Caco-2 (cell line): Measurements from ENCODE around the gene SHCBP1L. TPM values are rescaled to one million over a fixed set of nuclear protein-coding genes. Genes with fewer than 3 reads are reported as not detected.

ENCODE experiments used
- BruUV-seq: library from RNA; stranded (reverse); fragments of 400-500 nt; replicated peaks from 2 replicates; lab custom pipeline; 2021; lab: Mats Ljungman, UMichigan
- CTCF ChIA-PET: fragments of 300-600 bp; sonication (Branson Sonifier 250); formaldehyde crosslinking; loops from one replicate; lab custom pipeline; 2022; ENCODE audit warnings: antibody characterized with exemption; lab: Charles Lee
- POLR2A ChIA-PET: fragments of 300-600 bp; sonication (Branson Sonifier 250); formaldehyde crosslinking; loops from one replicate; lab custom pipeline; 2022; ENCODE audit warnings: antibody characterized with exemption; lab: Charles Lee
- DNase-seq, 2 experiments: peaks; one replicate each; pipeline versions ENCODE4 v3.0.0 to v3.0.0-alpha.2; 2020 to 2022
- H3K27me3 ChIP-seq: replicated peaks from 2 replicates; pipeline ENCODE4 v1.6.0; 2011; ENCODE audit warnings: low read length; ENCODE audit not compliant: control insufficient read depth, insufficient read depth
- H3K36me3 ChIP-seq: 2 replicates; pipeline ENCODE4 v1.5.1; 2011; ENCODE audit warnings: low read length; ENCODE audit not compliant: control insufficient read depth, insufficient read depth
- H3K4me1 ChIP-seq: fragments of 250-450 bp; sonication (Bioruptor Pico); 2 replicates; pipeline ENCODE4 v1.5.1; 2020; ENCODE audit warnings: mild to moderate bottlenecking
- H3K4me3 ChIP-seq: 2 replicates; pipeline ENCODE4 v1.5.1; 2011; ENCODE audit warnings: low read depth, mild to moderate bottlenecking, control low read depth, low read length
- H3K9me3 ChIP-seq: fragments of 250-450 bp; sonication (Bioruptor Pico); 2 replicates; pipeline ENCODE4 v1.5.1; 2020; ENCODE audit warnings: mild to moderate bottlenecking, moderate library complexity
- H3K27ac Mint-ChIP-seq: one replicate; pipeline ENCODE4 v1.8.0; 2022; ENCODE audit warnings: mixed read lengths; ENCODE audit not compliant: unreplicated experiment
- H3K27me3 Mint-ChIP-seq: one replicate; pipeline ENCODE4 v1.8.0; 2022; ENCODE audit warnings: mixed read lengths; ENCODE audit not compliant: insufficient read depth, unreplicated experiment
- H3K36me3 Mint-ChIP-seq: one replicate; pipeline ENCODE4 v1.8.0; 2022; ENCODE audit warnings: mild to moderate bottlenecking, mixed read lengths; ENCODE audit not compliant: insufficient read depth, unreplicated experiment
- H3K4me1 Mint-ChIP-seq: one replicate; pipeline ENCODE4 v1.8.0; 2022; ENCODE audit warnings: low read depth, mixed read lengths; ENCODE audit not compliant: unreplicated experiment
- H3K4me3 Mint-ChIP-seq: one replicate; pipeline ENCODE4 v1.8.0; 2022; ENCODE audit warnings: mild to moderate bottlenecking, moderate library complexity, mixed read lengths; ENCODE audit not compliant: unreplicated experiment
- H3K9me3 Mint-ChIP-seq: one replicate; pipeline ENCODE4 v1.8.0; 2022; ENCODE audit warnings: mixed read lengths; ENCODE audit not compliant: unreplicated experiment
- CTCF ChIP-seq, 2 experiments: fragments of 200-600 bp in 1 of 2; IDR thresholded peaks; 1 replicate in 1 of 2; 2 replicates in 1 of 2; pipeline versions ENCODE4 v1.5.1 to v1.8.0; 2011 to 2022; ENCODE audit warnings: antibody characterized with exemption in 1 of 2, control low read depth in 1 of 2, inconsistent platforms in 1 of 2, low read depth in 1 of 2, low read length in 1 of 2, mild to moderate bottlenecking in 1 of 2, moderate library complexity in 1 of 2; ENCODE audit not compliant: insufficient read depth in 1 of 2, severe bottlenecking in 1 of 2, unreplicated experiment in 1 of 2
- intact Hi-C: fragments of 100-400 bp; cut with micrococcal nuclease; formaldehyde crosslinking; loops from one replicate; pipeline ENCODE4 v1.10.0; 2022; ENCODE audit not compliant: unreplicated experiment
- total RNA-seq: library from RNA; stranded (reverse); gene quantifications from 2 replicates; pipeline ENCODE4 v1.2.3, GENCODE V29; 2022

SHCBP1L gene
- total RNA-seq, 1 experiment from 2014 or later, result not detected

GRCh38 chr1:182927693-182928433 lies 25.1 kb downstream of the SHCBP1L start:
- POLR2A ChIA-PET, result no interaction called here
- BruUV-seq, result no TSS peak
- no peaks in the 10 kb centered on the region for H3K27me3 ChIP-seq

GRCh38 chr1:182925661-182926060 lies 27.3 kb downstream of the SHCBP1L start:
- Mint-ChIP-seq H3K4me1 (peaks cover 11% of the 10 kb centered on the region), H3K27ac (no peak overlapping the region), H3K27me3 (peaks cover 25% of the 10 kb centered on the region), H3K9me3 (no peaks in the 10 kb centered on the region), H3K36me3 (no peaks in the 10 kb centered on the region), H3K4me3 (no peak overlapping the region)
- Histone ChIP-seq H3K36me3 (no peaks in the 10 kb centered on the region), H3K9me3 (no peaks in the 10 kb centered on the region), H3K4me1 (no peaks in the 10 kb centered on the region), H3K4me3 (no peak overlapping the region), H3K27me3 (no peaks in the 10 kb centered on the region)
- intact Hi-C loops, result no loop called here
- no peak for TF ChIP-seq CTCF (IDR thresholded peaks at IDR 0.05; ENCODE audit: insufficient read depth in 1 of 2, low read depth in 1 of 2, low read length in 1 of 2, severe bottlenecking in 1 of 2, unreplicated experiment in 1 of 2)
- BruUV-seq, result no TSS peak
- no peak for DNase-seq
- POLR2A ChIA-PET, result no interaction called here
- CTCF ChIA-PET, result no interaction called here

More at GRCh38 chr1:182927693-182928433, 25.1 kb downstream of the SHCBP1L start:
- no peaks in the 10 kb centered on the region for H3K36me3 Mint-ChIP-seq
- TF ChIP-seq CTCF (IDR thresholded peaks at IDR 0.05; ENCODE audit: insufficient read depth in 1 of 2, low read depth in 1 of 2, low read length in 1 of 2, severe bottlenecking in 1 of 2, unreplicated experiment in 1 of 2), result no peak
- intact Hi-C loops, result no loop called here
- Histone ChIP-seq H3K36me3 (no peaks in the 10 kb centered on the region), H3K4me3 (no peak overlapping the region), H3K9me3 (no peaks in the 10 kb centered on the region), H3K4me1 (no peaks in the 10 kb centered on the region)
- no peaks in the 10 kb centered on the region for H3K9me3 Mint-ChIP-seq
- H3K4me1 Mint-ChIP-seq, result peaks cover 11% of the 10 kb centered on the region
- CTCF ChIA-PET, result interaction anchor here (0.7 kb wide), 1 partner anchor 991 kb away, joined by 3 read pairs; no protein-coding TSS in a partner anchor
- peaks cover 22% of the 10 kb centered on the region for H3K27me3 Mint-ChIP-seq
- H3K4me3 Mint-ChIP-seq, result no peak overlapping the region
- DNase-seq, result no peak
- no peak overlapping the region for H3K27ac Mint-ChIP-seq

- POLR2A ChIA-PET, result no interaction called here
- Histone ChIP-seq H3K27me3 (no peaks in the 10 kb centered on the region), H3K9me3 (peaks cover 15% of the 10 kb centered on the region), H3K4me1 (no peaks in the 10 kb centered on the region), H3K4me3 (no peak overlapping the region), H3K36me3 (no peaks in the 10 kb centered on the region)
- no peak for DNase-seq
- Mint-ChIP-seq H3K4me3 (no peak overlapping the region), H3K27ac (no peak overlapping the region), H3K4me1 (no peaks in the 10 kb centered on the region), H3K36me3 (no peaks in the 10 kb centered on the region), H3K27me3 (no peaks in the 10 kb centered on the region), H3K9me3 (no peaks in the 10 kb centered on the region)
- CTCF ChIA-PET, result interaction anchor here (0.6 kb wide), 1 partner anchor 489 kb away, joined by 6 read pairs; no protein-coding TSS in a partner anchor
- no peak for TF ChIP-seq CTCF (IDR thresholded peaks at IDR 0.05; ENCODE audit: insufficient read depth in 1 of 2, low read depth in 1 of 2, low read length in 1 of 2, severe bottlenecking in 1 of 2, unreplicated experiment in 1 of 2)
- intact Hi-C loops, result no loop called here
- no TSS peak for BruUV-seq
These were observed 35.6 kb downstream of the SHCBP1L start for GRCh38 chr1:182917378-182917777.
